ENCODE measurements around the gene DMAC2. TPM values are rescaled to one million over a fixed set of nuclear protein-coding genes. Genes with fewer than 3 reads are reported as not detected.

Gene DMAC2
- polyA plus RNA-seq, 1 of the 3 experiments (the other 2 are of a cell fraction), result 71.4 TPM

- no peaks in the 10 kb centered on the region for H3K9me3 ChIP-seq
- no peak overlapping the region for H2AFZ ChIP-seq (ENCODE audit: low read depth)
- H3K9ac ChIP-seq, result no peak overlapping the region
- H3K79me2 ChIP-seq (ENCODE audit: insufficient read depth), result no peaks in the 10 kb centered on the region
- H3K27ac ChIP-seq (ENCODE audit: low read depth in 2 of 2, low read length in 1 of 2), result no peak overlapping the region
- CTCF ChIA-PET, result no interaction called here
- no peak for TF ChIP-seq EP300 (IDR thresholded peaks at IDR 0.05; ENCODE audit: borderline replicate concordance in 1 of 2, low read depth in 1 of 2, low read length in 1 of 2)
- TF ChIP-seq SIN3A (IDR thresholded peaks at IDR 0.05; ENCODE audit: borderline replicate concordance, low read depth, low read length), result no peak
- TF ChIP-seq TCF12 (IDR thresholded peaks at IDR 0.05), result no peak
- no peak for TF ChIP-seq RCOR1 (IDR thresholded peaks at IDR 0.05; ENCODE audit: low read length)
- TF ChIP-seq FOXM1 (IDR thresholded peaks at IDR 0.05; ENCODE audit: low read depth), result no peak
- no peak for TF ChIP-seq TEAD4 (IDR thresholded peaks at IDR 0.05; ENCODE audit: borderline replicate concordance, insufficient read depth)
- no peak for TF ChIP-seq FOSL2 (IDR thresholded peaks at IDR 0.05; ENCODE audit: borderline replicate concordance, low read depth)
- no peak for TF ChIP-seq JUND (IDR thresholded peaks at IDR 0.05)
- no peak for TF ChIP-seq ELF1 (IDR thresholded peaks at IDR 0.05)
- TF ChIP-seq, protein P1, sequence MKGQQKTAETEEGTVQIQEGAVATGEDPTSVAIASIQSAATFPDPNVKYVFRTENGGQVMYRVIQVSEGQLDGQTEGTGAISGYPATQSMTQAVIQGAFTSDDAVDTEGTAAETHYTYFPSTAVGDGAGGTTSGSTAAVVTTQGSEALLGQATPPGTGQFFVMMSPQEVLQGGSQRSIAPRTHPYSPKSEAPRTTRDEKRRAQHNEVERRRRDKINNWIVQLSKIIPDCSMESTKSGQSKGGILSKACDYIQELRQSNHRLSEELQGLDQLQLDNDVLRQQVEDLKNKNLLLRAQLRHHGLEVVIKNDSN (IDR thresholded peaks at IDR 0.05; ENCODE audit: borderline replicate concordance, low read depth), result no peak
- no peak for TF ChIP-seq TAF1 (IDR thresholded peaks at IDR 0.05; ENCODE audit: borderline replicate concordance, low read depth, low read length)
- TF ChIP-seq RAD21 (IDR thresholded peaks at IDR 0.05; ENCODE audit: low read length), result no peak
- TF ChIP-seq, protein P2, sequence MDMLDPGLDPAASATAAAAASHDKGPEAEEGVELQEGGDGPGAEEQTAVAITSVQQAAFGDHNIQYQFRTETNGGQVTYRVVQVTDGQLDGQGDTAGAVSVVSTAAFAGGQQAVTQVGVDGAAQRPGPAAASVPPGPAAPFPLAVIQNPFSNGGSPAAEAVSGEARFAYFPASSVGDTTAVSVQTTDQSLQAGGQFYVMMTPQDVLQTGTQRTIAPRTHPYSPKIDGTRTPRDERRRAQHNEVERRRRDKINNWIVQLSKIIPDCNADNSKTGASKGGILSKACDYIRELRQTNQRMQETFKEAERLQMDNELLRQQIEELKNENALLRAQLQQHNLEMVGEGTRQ (IDR thresholded peaks at IDR 0.05; ENCODE audit: borderline replicate concordance, low read depth, low read length), result no peak
- TF ChIP-seq, protein P3, sequence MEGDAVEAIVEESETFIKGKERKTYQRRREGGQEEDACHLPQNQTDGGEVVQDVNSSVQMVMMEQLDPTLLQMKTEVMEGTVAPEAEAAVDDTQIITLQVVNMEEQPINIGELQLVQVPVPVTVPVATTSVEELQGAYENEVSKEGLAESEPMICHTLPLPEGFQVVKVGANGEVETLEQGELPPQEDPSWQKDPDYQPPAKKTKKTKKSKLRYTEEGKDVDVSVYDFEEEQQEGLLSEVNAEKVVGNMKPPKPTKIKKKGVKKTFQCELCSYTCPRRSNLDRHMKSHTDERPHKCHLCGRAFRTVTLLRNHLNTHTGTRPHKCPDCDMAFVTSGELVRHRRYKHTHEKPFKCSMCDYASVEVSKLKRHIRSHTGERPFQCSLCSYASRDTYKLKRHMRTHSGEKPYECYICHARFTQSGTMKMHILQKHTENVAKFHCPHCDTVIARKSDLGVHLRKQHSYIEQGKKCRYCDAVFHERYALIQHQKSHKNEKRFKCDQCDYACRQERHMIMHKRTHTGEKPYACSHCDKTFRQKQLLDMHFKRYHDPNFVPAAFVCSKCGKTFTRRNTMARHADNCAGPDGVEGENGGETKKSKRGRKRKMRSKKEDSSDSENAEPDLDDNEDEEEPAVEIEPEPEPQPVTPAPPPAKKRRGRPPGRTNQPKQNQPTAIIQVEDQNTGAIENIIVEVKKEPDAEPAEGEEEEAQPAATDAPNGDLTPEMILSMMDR (IDR thresholded peaks at IDR 0.05), result no peak
- TF ChIP-seq, protein P4, sequence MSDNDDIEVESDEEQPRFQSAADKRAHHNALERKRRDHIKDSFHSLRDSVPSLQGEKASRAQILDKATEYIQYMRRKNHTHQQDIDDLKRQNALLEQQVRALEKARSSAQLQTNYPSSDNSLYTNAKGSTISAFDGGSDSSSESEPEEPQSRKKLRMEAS (IDR thresholded peaks at IDR 0.05; ENCODE audit: low read depth), result no peak
- DNase-seq, result no peak
- no peak overlapping the region for H3K4me2 ChIP-seq
- WGBS (ENCODE audit: low lambda C conversion rate), result 97% methylated on average over 19 of the region's 23 CpGs
- H3K27me3 ChIP-seq (ENCODE audit: insufficient read depth), result no peaks in the 10 kb centered on the region
- no peaks in the 10 kb centered on the region for H4K20me1 ChIP-seq (ENCODE audit: insufficient read depth)
- POLR2A ChIA-PET, result no interaction called here
- H3K4me1 ChIP-seq (ENCODE audit: control insufficient read depth in 1 of 2, insufficient read depth in 2 of 2, low read depth in 1 of 2, low read length in 1 of 2), result peaks cover 0 to 12% of the 10 kb centered on the region in 2 experiments; a peak in 1 of 4 replicates
- no peaks in the 10 kb centered on the region for H3K9me2 ChIP-seq
- no peaks in the 10 kb centered on the region for H3F3A ChIP-seq (replicated peaks; ENCODE audit: insufficient read depth)
- no peak overlapping the region for H3K4me3 ChIP-seq (ENCODE audit: low read depth in 2 of 2, low read length in 1 of 2)
- peaks cover 0 to 23% of the 10 kb centered on the region in 2 experiments for H3K36me3 ChIP-seq (replicated peaks in 1 of 2; ENCODE audit: control insufficient read depth in 1 of 2, insufficient read depth in 2 of 2, low read length in 1 of 2)
Measured at GRCh38 chr19:41410336-41411054, 29.2 kb downstream of the DMAC2 start.
